Measurements from ENCODE around the gene TTBK2. TPM values are rescaled to one million over a fixed set of nuclear protein-coding genes. Genes with fewer than 3 reads are reported as not detected.

Gene TTBK2
- total RNA-seq, 2 experiments from 2014 or later, result 10.1 to 13.9 TPM

- H3K27ac Mint-ChIP-seq, result peak overlapping the region; percentile 82
- ChIA-PET POLR2A (interaction anchor here (0.6 to 1.5 kb wide), 4 partner anchors 18 to 587 kb away, joined by 3 read pairs; no protein-coding TSS in a partner anchor), CTCF (interaction anchor here (0.6 to 6.1 kb wide), 4 partner anchors 15 to 289 kb away, joined by 3 to 26 read pairs (median 4); no protein-coding TSS in a partner anchor)
- no peaks in the 10 kb centered on the region for H3K9me3 Mint-ChIP-seq (ENCODE audit: insufficient read depth)
- peaks cover 19% of the 10 kb centered on the region for H3K4me1 Mint-ChIP-seq (ENCODE audit: low read depth)
- DNase-seq (no peak), ATAC-seq (no peak)
- no peaks in the 10 kb centered on the region for H3K27me3 Mint-ChIP-seq (ENCODE audit: low read depth)
- peak overlapping the region; percentile 74 for H3K4me3 Mint-ChIP-seq
- peaks cover 25% of the 10 kb centered on the region for H3K36me3 Mint-ChIP-seq (ENCODE audit: low read depth)
Measured at GRCh38 chr15:42737529-42738328, 182.8 kb downstream of the TTBK2 start.

- H3K4me3 Mint-ChIP-seq, result peak within 1 kb of the TSS; percentile 78
- DNase-seq, result peak; percentile 92
- H3K4me1 Mint-ChIP-seq (ENCODE audit: low read depth), result peaks cover 19% of the 10 kb centered on the region
- CTCF ChIA-PET, result interaction anchor here (1.0 to 6.1 kb wide), 4 partner anchors 14 to 290 kb away, joined by 3 to 26 read pairs (median 4); no protein-coding TSS in a partner anchor
- peak within 1 kb of the TSS; percentile 82 for H3K27ac Mint-ChIP-seq
- peaks cover 30% of the 10 kb centered on the region for H3K36me3 Mint-ChIP-seq (ENCODE audit: low read depth)
- ATAC-seq, result peak; percentile 97
- POLR2A ChIA-PET, result interaction anchor here (0.6 to 1.5 kb wide), 5 partner anchors 18 to 588 kb away, joined by 3 to 4 read pairs (median 3); no protein-coding TSS in a partner anchor
- no peaks in the 10 kb centered on the region for H3K9me3 Mint-ChIP-seq (ENCODE audit: insufficient read depth)
- no peaks in the 10 kb centered on the region for H3K27me3 Mint-ChIP-seq (ENCODE audit: low read depth)
Measured at GRCh38 chr15:42736793-42737528, 183.6 kb downstream of the TTBK2 start, which contains the start of gene CDAN1. Gene CDAN1, minus strand, starts transcription at chr15:42737128. Its CDS starts 26 bp downstream, at chr15:42737102.

GRCh38 chr15:42736178-42736792 lies 184.3 kb downstream of the TTBK2 start:
- ChIA-PET CTCF (interaction anchor here (1.4 to 6.1 kb wide), 3 partner anchors 186 to 290 kb away, joined by 3 to 26 read pairs (median 4); no protein-coding TSS in a partner anchor), POLR2A (interaction anchor here (1.4 kb wide), 1 partner anchor 185 kb away, joined by 4 read pairs; no protein-coding TSS in a partner anchor)
- peak overlapping the region; percentile 78 for H3K4me3 Mint-ChIP-seq
- H3K27me3 Mint-ChIP-seq (ENCODE audit: low read depth), result no peaks in the 10 kb centered on the region
- peaks cover 33% of the 10 kb centered on the region for H3K36me3 Mint-ChIP-seq (ENCODE audit: low read depth)
- ATAC-seq (peak; percentile 31), DNase-seq (no peak)
- peak overlapping the region; percentile 75 for H3K27ac Mint-ChIP-seq
- H3K4me1 Mint-ChIP-seq (ENCODE audit: low read depth), result peaks cover 19% of the 10 kb centered on the region
- no peaks in the 10 kb centered on the region for H3K9me3 Mint-ChIP-seq (ENCODE audit: insufficient read depth)

GRCh38 chr15:42735382-42736165 lies 185.0 kb downstream of the TTBK2 start:
- H3K9me3 Mint-ChIP-seq (ENCODE audit: insufficient read depth), result no peaks in the 10 kb centered on the region
- no peak for ATAC-seq
- H3K4me3 Mint-ChIP-seq, result peak overlapping the region; percentile 78
- H3K36me3 Mint-ChIP-seq (ENCODE audit: low read depth), result peaks cover 37% of the 10 kb centered on the region
- H3K4me1 Mint-ChIP-seq (ENCODE audit: low read depth), result peaks cover 19% of the 10 kb centered on the region
- CTCF ChIA-PET, result interaction anchor here (1.5 to 6.1 kb wide), 2 partner anchors 187 to 191 kb away, joined by 3 to 26 read pairs; no protein-coding TSS in a partner anchor
- H3K27ac Mint-ChIP-seq, result peak overlapping the region; percentile 75
- POLR2A ChIA-PET, result interaction anchor here (1.0 to 1.4 kb wide), 2 partner anchors 9 to 186 kb away, joined by 3 to 4 read pairs; no protein-coding TSS in a partner anchor
- H3K27me3 Mint-ChIP-seq (ENCODE audit: low read depth), result no peaks in the 10 kb centered on the region
- DNase-seq, result no peak

GRCh38 chr15:42734076-42734672 lies 186.4 kb downstream of the TTBK2 start:
- Mint-ChIP-seq H3K27ac (peak overlapping the region; percentile 68), H3K4me3 (no peak overlapping the region), H3K27me3 (ENCODE audit: low read depth) (no peaks in the 10 kb centered on the region), H3K4me1 (ENCODE audit: low read depth) (peaks cover 19% of the 10 kb centered on the region), H3K36me3 (ENCODE audit: low read depth) (peaks cover 47% of the 10 kb centered on the region), H3K9me3 (ENCODE audit: insufficient read depth) (no peaks in the 10 kb centered on the region)
- ChIA-PET POLR2A (no interaction called here), CTCF (interaction anchor here (6.1 kb wide), 1 partner anchor 193 kb away, joined by 26 read pairs; no protein-coding TSS in a partner anchor)
- ATAC-seq, result no peak
- DNase-seq, result no peak

GRCh38 chr15:42733027-42733426 lies 187.6 kb downstream of the TTBK2 start:
- ChIA-PET POLR2A (no interaction called here), CTCF (interaction anchor here (0.9 kb wide), 1 partner anchor 193 kb away, joined by 5 read pairs; no protein-coding TSS in a partner anchor)
- H3K36me3 Mint-ChIP-seq (ENCODE audit: low read depth), result peaks cover 49% of the 10 kb centered on the region
- no peaks in the 10 kb centered on the region for H3K27me3 Mint-ChIP-seq (ENCODE audit: low read depth)
- no peak for DNase-seq
- no peak overlapping the region for H3K27ac Mint-ChIP-seq
- H3K4me1 Mint-ChIP-seq (ENCODE audit: low read depth), result peaks cover 19% of the 10 kb centered on the region
- H3K9me3 Mint-ChIP-seq (ENCODE audit: insufficient read depth), result no peaks in the 10 kb centered on the region
- no peak for ATAC-seq
- no peak overlapping the region for H3K4me3 Mint-ChIP-seq

- CTCF ChIA-PET, result interaction anchor here (0.9 kb wide), 1 partner anchor 194 kb away, joined by 5 read pairs; no protein-coding TSS in a partner anchor
- H3K4me3 Mint-ChIP-seq, result no peak overlapping the region
- DNase-seq (no peak), ATAC-seq (no peak)
- peaks cover 13% of the 10 kb centered on the region for H3K4me1 Mint-ChIP-seq (ENCODE audit: low read depth)
- POLR2A ChIA-PET, result no interaction called here
- H3K9me3 Mint-ChIP-seq (ENCODE audit: insufficient read depth), result no peaks in the 10 kb centered on the region
- peaks cover 56% of the 10 kb centered on the region for H3K36me3 Mint-ChIP-seq (ENCODE audit: low read depth)
- H3K27me3 Mint-ChIP-seq (ENCODE audit: low read depth), result no peaks in the 10 kb centered on the region
- H3K27ac Mint-ChIP-seq, result no peak overlapping the region
Measured at GRCh38 chr15:42732095-42732827, 188.3 kb downstream of the TTBK2 start.

- Mint-ChIP-seq H3K27ac (no peak overlapping the region), H3K4me3 (no peak overlapping the region), H3K4me1 (ENCODE audit: low read depth) (peaks cover 12% of the 10 kb centered on the region), H3K27me3 (ENCODE audit: low read depth) (no peaks in the 10 kb centered on the region), H3K9me3 (ENCODE audit: insufficient read depth) (no peaks in the 10 kb centered on the region), H3K36me3 (ENCODE audit: low read depth) (peaks cover 61% of the 10 kb centered on the region)
- ChIA-PET CTCF (no interaction called here), POLR2A (no interaction called here)
- ATAC-seq, result no peak
- DNase-seq, result no peak
Measured at GRCh38 chr15:42731461-42731860, 189.1 kb downstream of the TTBK2 start.

- no peak for ATAC-seq
- Mint-ChIP-seq H3K36me3 (ENCODE audit: low read depth) (peaks cover 59% of the 10 kb centered on the region), H3K4me1 (ENCODE audit: low read depth) (peaks cover 6% of the 10 kb centered on the region), H3K9me3 (ENCODE audit: insufficient read depth) (no peaks in the 10 kb centered on the region), H3K27ac (no peak overlapping the region), H3K27me3 (ENCODE audit: low read depth) (no peaks in the 10 kb centered on the region), H3K4me3 (no peak overlapping the region)
- DNase-seq, result no peak
- ChIA-PET POLR2A (interaction anchor here (1.2 kb wide), 1 partner anchor 14 kb away, joined by 5 read pairs; no protein-coding TSS in a partner anchor), CTCF (no interaction called here)
Measured at GRCh38 chr15:42730536-42730935, 190.0 kb downstream of the TTBK2 start.

GRCh38 chr15:42730135-42730534 lies 190.4 kb downstream of the TTBK2 start:
- Mint-ChIP-seq H3K4me3 (no peak overlapping the region), H3K27ac (no peak overlapping the region), H3K9me3 (ENCODE audit: insufficient read depth) (no peaks in the 10 kb centered on the region), H3K27me3 (ENCODE audit: low read depth) (no peaks in the 10 kb centered on the region), H3K4me1 (ENCODE audit: low read depth) (peaks cover 2% of the 10 kb centered on the region), H3K36me3 (ENCODE audit: low read depth) (peaks cover 59% of the 10 kb centered on the region)
- ATAC-seq (no peak), DNase-seq (no peak)
- ChIA-PET POLR2A (interaction anchor here (1.2 kb wide), 1 partner anchor 14 kb away, joined by 5 read pairs; no protein-coding TSS in a partner anchor), CTCF (no interaction called here)
